HEK293T (cell line): Measurements from ENCODE around the gene CEND1.

Experiments
- CTCF ChIA-PET: fragments of 350-600 bp; formaldehyde crosslinking; extraction: SDS; loops from one replicate; lab custom pipeline; 2021; ENCODE audit warnings: antibody characterized with exemption, inconsistent platforms; lab: Yijun Ruan, JAX
- POLR2A ChIA-PET: fragments of 350-600 bp; formaldehyde crosslinking; extraction: SDS; loops from one replicate; lab custom pipeline; 2020; ENCODE audit warnings: antibody characterized with exemption, inconsistent platforms; lab: Yijun Ruan, JAX
- DNase-seq: peaks from one replicate; pipeline ENCODE4 v3.0.0; 2012; ENCODE audit warnings: mixed read lengths; ENCODE audit errors: extremely low spot score
- ARNT ChIP-seq: fragments of 450-650 bp; IDR thresholded peaks from 2 replicates; pipeline ENCODE4 v1.6.1; 2017; ENCODE audit warnings: mild to moderate bottlenecking
- BHLHE40 ChIP-seq: fragments of 450-650 bp; IDR thresholded peaks from 2 replicates; pipeline ENCODE4 v1.6.1; 2016; ENCODE audit warnings: mild to moderate bottlenecking, moderate library complexity, borderline replicate concordance
- CTBP1 ChIP-seq: fragments of 450-650 bp; IDR thresholded peaks from 2 replicates; pipeline ENCODE4 v1.6.1; 2016; ENCODE audit warnings: borderline replicate concordance
- ELF4 ChIP-seq: fragments of 450-650 bp; IDR thresholded peaks from 2 replicates; pipeline ENCODE4 v1.6.1; 2017; ENCODE audit warnings: antibody characterized with exemption
- FOXA1 ChIP-seq: fragments of 450-650 bp; IDR thresholded peaks from 2 replicates; pipeline ENCODE4 v1.6.1; 2016; ENCODE audit warnings: mild to moderate bottlenecking
- FOXK2 ChIP-seq: fragments of 450-650 bp; IDR thresholded peaks from 2 replicates; pipeline ENCODE4 v1.6.1; 2016; ENCODE audit warnings: mild to moderate bottlenecking
- FOXM1 ChIP-seq: fragments of 450-650 bp; IDR thresholded peaks from 2 replicates; pipeline ENCODE4 v1.6.1; 2017; ENCODE audit warnings: mild to moderate bottlenecking, borderline replicate concordance
- HDGF ChIP-seq: fragments of 450-650 bp; IDR thresholded peaks from 2 replicates; pipeline ENCODE4 v1.6.1; 2017; ENCODE audit warnings: antibody characterized with exemption, borderline replicate concordance
- L3MBTL2 ChIP-seq: fragments of 450-650 bp; conservative IDR thresholded peaks from 2 replicates; pipeline ENCODE4 v1.6.1; 2016; ENCODE audit warnings: mild to moderate bottlenecking
- LEF1 ChIP-seq: fragments of 450-650 bp; IDR thresholded peaks from 2 replicates; pipeline ENCODE4 v1.6.1; 2017; ENCODE audit warnings: mild to moderate bottlenecking, borderline replicate concordance
- NFRKB ChIP-seq: fragments of 450-650 bp; IDR thresholded peaks from 2 replicates; pipeline ENCODE4 v1.6.1; 2016; ENCODE audit warnings: mild to moderate bottlenecking, moderate library complexity
- SP1 ChIP-seq: fragments of 450-650 bp; IDR thresholded peaks from 2 replicates; pipeline ENCODE4 v1.6.1; 2017
- SUZ12 ChIP-seq: fragments of 450-650 bp; IDR thresholded peaks from 2 replicates; pipeline ENCODE4 v1.6.1; 2016; ENCODE audit warnings: mild to moderate bottlenecking
- TARDBP ChIP-seq: fragments of 450-650 bp; IDR thresholded peaks from 2 replicates; pipeline ENCODE4 v1.6.1; 2016
- ZNF384 ChIP-seq: fragments of 450-650 bp; IDR thresholded peaks from 2 replicates; pipeline ENCODE4 v1.6.1; 2016
- TF ChIP-seq, protein P1 (sequence below): fragments of 450-650 bp; IDR thresholded peaks from 2 replicates; pipeline ENCODE4 v1.6.1; 2016

CEND1 gene

DNA sequence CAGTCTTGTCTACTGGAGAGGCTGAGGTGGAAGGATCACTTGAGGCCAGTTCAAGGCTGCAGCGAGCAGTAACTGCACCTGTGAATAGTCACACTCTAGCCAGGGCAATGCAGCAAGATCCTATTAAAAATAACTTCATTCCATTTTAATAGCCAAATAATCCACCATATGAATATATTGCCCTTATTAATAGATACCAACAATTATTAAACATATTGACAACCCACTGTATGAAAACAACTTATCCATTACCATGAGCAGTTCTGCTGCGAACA is 23.0 kb downstream of the CEND1 start:
- POLR2A ChIA-PET: interaction anchor here (1.8 kb wide), 1 partner anchor 10 kb away, joined by 5 read pairs; the partner anchor contains the start of gene GATD1
- no peak for TF ChIP-seq LEF1
- CTCF ChIA-PET: no interaction called here
- DNase-seq: no peak

DNA sequence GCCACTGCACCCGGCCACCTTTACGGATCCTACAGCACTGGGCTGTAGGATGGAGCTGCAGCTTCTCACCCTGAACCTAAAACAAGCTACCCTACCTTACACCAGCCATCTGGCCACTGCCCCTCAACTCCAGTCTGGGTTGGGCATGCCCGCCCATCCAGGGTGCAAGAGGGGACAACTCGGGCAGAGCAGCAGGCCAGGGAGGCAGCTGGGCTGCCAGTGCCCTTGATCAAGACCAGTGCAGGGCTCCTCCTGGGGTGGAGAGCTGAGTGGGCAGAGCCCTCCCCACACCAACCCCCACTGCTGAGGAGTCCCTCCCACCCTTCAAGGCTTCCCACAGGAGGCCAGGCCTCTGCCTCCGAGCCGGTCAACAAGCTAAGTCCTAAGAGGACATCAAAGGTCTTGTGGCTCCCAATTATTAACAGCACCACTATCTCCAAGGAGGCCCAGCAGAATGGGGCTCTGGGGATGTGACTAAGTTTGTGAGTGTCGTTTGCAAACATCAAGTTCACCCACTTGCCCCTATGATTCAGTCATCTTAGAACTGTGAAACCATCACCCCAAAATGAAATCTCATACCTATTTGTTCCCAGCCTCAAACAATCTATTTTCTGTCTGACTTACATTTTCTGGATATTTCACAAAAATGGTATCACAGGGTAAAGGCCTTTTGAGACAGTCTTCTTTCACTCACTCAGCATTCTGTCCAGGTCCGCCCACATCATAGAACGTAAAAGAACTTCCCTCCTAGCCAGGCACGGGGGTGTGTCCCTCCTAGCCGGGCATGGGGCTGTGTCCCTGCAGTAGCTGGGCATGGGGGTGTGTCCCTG is 23.6 kb downstream of the CEND1 start:
- ChIA-PET POLR2A (interaction anchor here (0.6 to 1.8 kb wide), 3 partner anchors 11 to 70 kb away, joined by 3 to 5 read pairs (median 3); partner anchors contain the start of gene GATD1), CTCF (no interaction called here)
- TF ChIP-seq HDGF (no peak), FOXA1 (no peak), SP1 (no peak), LEF1 (no peak), ARNT (no peak), CTBP1 (no peak)
- no peak for DNase-seq

DNA sequence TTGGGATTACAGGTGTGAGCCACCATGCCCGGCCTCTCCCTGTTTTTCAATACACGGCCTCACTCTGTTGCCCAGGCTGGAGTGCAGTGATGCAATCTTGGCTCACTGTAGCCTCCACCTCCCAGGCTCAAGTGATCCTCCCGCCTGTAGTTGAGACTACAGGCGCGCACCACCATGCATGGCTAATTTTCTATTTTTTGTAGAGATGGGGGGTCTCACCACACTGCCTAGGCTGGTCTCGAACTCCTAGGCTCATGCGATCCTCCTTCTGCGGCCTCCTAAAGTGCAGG is 24.1 kb downstream of the CEND1 start:
- DNase-seq: no peak
- ChIA-PET CTCF (no interaction called here), POLR2A (interaction anchor here (1.1 to 1.8 kb wide), 2 partner anchors 11 to 54 kb away, joined by 3 to 5 read pairs; partner anchors contain the start of gene GATD1)
- no peak for TF ChIP-seq BHLHE40
- TF ChIP-seq L3MBTL2: no peak
- TF ChIP-seq LEF1: no peak
- no peak for TF ChIP-seq NFRKB
- no peak for TF ChIP-seq SP1
- TF ChIP-seq ZNF384: no peak
- no peak for TF ChIP-seq FOXM1
- no peak for TF ChIP-seq ELF4
- no peak for TF ChIP-seq SUZ12
- TF ChIP-seq, protein P1, sequence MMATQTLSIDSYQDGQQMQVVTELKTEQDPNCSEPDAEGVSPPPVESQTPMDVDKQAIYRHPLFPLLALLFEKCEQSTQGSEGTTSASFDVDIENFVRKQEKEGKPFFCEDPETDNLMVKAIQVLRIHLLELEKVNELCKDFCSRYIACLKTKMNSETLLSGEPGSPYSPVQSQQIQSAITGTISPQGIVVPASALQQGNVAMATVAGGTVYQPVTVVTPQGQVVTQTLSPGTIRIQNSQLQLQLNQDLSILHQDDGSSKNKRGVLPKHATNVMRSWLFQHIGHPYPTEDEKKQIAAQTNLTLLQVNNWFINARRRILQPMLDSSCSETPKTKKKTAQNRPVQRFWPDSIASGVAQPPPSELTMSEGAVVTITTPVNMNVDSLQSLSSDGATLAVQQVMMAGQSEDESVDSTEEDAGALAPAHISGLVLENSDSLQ: no peak
- TF ChIP-seq CTBP1: no peak
- no peak for TF ChIP-seq ARNT
- no peak for TF ChIP-seq FOXK2
- no peak for TF ChIP-seq FOXA1
- TF ChIP-seq TARDBP: no peak
- no peak for TF ChIP-seq HDGF

DNA sequence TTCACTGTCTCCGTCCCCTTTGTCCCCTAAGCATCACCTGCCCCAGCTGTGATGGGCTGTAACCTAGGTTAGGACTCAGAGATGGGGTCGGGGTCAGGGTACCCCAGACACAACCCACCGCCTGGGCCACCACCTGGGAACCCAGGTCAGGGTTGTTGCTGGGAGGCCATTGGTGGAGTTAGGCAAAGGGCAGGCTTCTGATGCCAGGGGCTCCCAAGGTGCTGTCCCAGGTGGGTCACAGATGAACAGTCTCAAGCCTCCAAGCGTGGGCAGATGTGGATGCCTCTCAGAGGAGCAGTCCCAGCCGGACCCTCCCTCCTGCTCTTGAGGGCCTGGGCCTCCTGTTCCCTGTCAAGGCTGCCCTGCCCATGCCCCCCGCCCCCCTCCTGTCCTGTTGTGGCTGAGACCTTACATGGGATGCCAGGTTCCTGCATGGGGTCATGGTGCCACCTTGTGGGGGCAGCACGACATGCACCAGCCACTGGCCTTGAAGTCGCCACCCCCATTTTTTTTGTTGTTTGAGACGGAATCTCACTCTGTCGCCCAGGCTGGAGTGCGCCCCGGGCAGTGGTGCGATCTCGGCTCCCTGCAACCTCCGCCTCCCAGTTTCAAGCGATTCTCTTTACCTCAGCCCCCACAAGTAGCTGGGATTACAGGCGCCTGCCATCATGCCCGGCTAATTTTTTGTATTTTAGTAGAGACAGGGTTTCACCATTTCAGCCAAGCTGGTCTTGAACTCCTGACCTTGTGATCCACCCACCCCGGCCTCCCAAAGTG is 24.7 kb downstream of the CEND1 start:
- DNase-seq: no peak
- 0 out of 2 replicates have a peak, but pooled peaks have one; percentile 16 for TF ChIP-seq ZNF384
- no peak for TF ChIP-seq BHLHE40
- POLR2A ChIA-PET: interaction anchor here (1.1 to 1.8 kb wide), 4 partner anchors 12 to 54 kb away, joined by 3 to 8 read pairs (median 4); partner anchors contain the start of genes GATD1 and TALDO1
- CTCF ChIA-PET: interaction anchor here (0.9 kb wide), 1 partner anchor 37 kb away, joined by 3 read pairs; no protein-coding TSS in a partner anchor

DNA sequence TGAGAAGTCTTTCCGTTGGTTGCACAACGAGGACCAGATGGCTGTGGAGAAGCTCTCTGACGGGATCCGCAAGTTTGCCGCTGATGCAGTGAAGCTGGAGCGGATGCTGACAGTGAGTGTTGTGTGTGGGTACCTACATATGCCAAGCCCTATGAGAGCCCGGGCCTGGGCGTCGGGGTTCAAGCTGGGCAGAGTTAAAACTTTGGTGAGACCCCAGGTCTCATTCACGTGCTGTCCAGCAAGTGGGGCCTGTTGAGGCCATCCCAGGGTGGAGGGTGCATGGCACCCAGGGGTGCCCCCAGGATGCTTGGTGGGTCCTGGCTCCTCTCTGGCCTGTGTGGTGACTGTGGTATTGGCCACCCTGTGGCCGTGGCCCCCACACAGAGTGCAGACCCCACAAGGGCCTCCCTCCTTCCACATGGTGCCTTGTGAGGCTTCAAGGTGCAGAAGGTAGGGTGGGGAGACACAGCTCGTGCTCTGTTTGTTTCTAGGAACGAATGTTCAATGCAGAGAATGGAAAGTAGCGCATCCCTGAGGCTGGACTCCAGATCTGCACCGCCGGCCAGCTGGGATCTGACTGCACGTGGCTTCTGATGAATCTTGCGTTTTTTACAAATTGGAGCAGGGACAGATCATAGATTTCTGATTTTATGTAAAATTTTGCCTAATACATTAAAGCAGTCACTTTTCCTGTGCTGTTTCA is 25.4 kb downstream of the CEND1 start:
- ChIA-PET POLR2A (interaction anchor here (1.2 to 1.7 kb wide), 2 partner anchors 13 to 17 kb away, joined by 3 to 8 read pairs; partner anchors contain the start of genes GATD1 and TALDO1), CTCF (interaction anchor here (0.9 to 1.0 kb wide), 2 partner anchors 36 to 68 kb away, joined by 3 read pairs; no protein-coding TSS in a partner anchor)
- DNase-seq: no peak
- TF ChIP-seq LEF1: no peak

DNA sequence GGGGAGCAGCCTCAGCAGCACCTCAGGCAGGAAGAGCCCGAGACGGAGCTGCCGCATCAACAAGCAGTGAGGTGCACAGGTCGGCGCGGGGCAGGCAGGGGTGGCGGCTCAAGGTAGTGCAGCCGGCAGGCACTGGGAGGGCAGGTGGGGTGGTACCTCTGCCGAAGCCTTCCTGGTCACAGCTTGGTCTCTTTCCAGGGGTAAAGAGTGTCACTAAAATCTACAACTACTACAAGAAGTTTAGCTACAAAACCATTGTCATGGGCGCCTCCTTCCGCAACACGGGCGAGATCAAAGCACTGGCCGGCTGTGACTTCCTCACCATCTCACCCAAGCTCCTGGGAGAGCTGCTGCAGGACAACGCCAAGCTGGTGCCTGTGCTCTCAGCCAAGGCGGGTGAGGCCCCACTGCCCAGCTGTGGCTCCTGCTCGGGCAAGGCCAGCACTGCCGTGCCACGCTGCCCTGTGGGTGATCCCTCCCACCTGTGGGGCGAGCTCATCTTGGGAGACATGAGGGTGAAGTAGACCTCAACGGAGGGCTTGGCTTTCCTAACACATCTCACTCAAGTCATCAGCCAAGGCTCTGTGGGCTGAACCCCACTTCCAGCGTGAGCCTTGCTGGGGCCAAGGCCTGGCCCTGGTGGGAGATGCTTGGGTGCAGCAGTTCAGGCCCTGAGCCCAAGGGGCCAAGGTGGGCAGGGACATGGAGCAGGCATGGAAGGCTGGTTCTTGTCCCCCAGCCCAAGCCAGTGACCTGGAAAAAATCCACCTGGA is 26.2 kb downstream of the CEND1 start:
- POLR2A ChIA-PET: interaction anchor here (0.7 to 1.7 kb wide), 2 partner anchors 13 to 15 kb away, joined by 3 to 8 read pairs; partner anchors contain the start of gene GATD1

More for the DNA sequence above, 26.2 kb downstream of the CEND1 start:
- CTCF ChIA-PET: interaction anchor here (0.9 to 1.0 kb wide), 2 partner anchors 35 to 67 kb away, joined by 3 read pairs; no protein-coding TSS in a partner anchor
- TF ChIP-seq ARNT (no peak), FOXM1 (no peak), LEF1 (no peak), ELF4 (no peak), FOXK2 (no peak), TARDBP (no peak), FOXA1 (no peak), NFRKB (no peak), SP1 (no peak), CTBP1 (no peak), ZNF384 (no peak)
- TF ChIP-seq, protein P1: no peak
- DNase-seq: no peak
